ENCODE measurements around the gene KPTN.

KPTN gene

GRCh38 chr19:47507924-47508553, 24.0 kb upstream of the KPTN start:
- DNase-seq, result no peak

GRCh38 chr19:47507012-47507411, 23.0 kb upstream of the KPTN start:
- DNase-seq, result no peak

- no peak for DNase-seq
These were observed 22.4 kb upstream of the KPTN start for GRCh38 chr19:47506459-47506858.

- DNase-seq, result no peak
These were observed 21.5 kb upstream of the KPTN start for GRCh38 chr19:47505506-47505905.

GRCh38 chr19:47503826-47504150, 19.8 kb upstream of the KPTN start:
- DNase-seq, result no peak

- DNase-seq, result no peak
These were observed 19.3 kb upstream of the KPTN start for GRCh38 chr19:47503130-47503825.

GRCh38 chr19:47499863-47500830, 16.1 kb upstream of the KPTN start:
- no peak for DNase-seq

GRCh38 chr19:47499371-47499770, 15.4 kb upstream of the KPTN start:
- no peak for DNase-seq

- no peak for DNase-seq
These were observed 14.5 kb upstream of the KPTN start for GRCh38 chr19:47498561-47498960.

- DNase-seq, result no peak
These were observed 14.0 kb upstream of the KPTN start for GRCh38 chr19:47497821-47498520.

- no peak for DNase-seq
These were observed 13.2 kb upstream of the KPTN start for GRCh38 chr19:47497050-47497766.

- DNase-seq, result no peak
These were observed 11.7 kb upstream of the KPTN start for GRCh38 chr19:47495478-47496372.

- no peak for DNase-seq
These were observed 10.7 kb upstream of the KPTN start for GRCh38 chr19:47494729-47495128.

GRCh38 chr19:47494211-47494547, 10.2 kb upstream of the KPTN start:
- DNase-seq, result no peak

GRCh38 chr19:47493378-47494210, 9.6 kb upstream of the KPTN start:
- DNase-seq, result no peak

GRCh38 chr19:47492571-47493377, 8.8 kb upstream of the KPTN start:
- no peak for DNase-seq

GRCh38 chr19:47492137-47492533, 8.1 kb upstream of the KPTN start:
- DNase-seq, result no peak

- DNase-seq, result no peak
These were observed 7.5 kb upstream of the KPTN start for GRCh38 chr19:47491358-47492136.

GRCh38 chr19:47490847-47491246, 6.8 kb upstream of the KPTN start:
- DNase-seq, result no peak
